Choroid plexus epithelial cell (primary cell): Measurements from ENCODE around the gene PASD1.

ENCODE experiments used
- DNase-seq: peaks from one replicate; pipeline ENCODE4 v3.0.0-alpha.2; 2010; ENCODE audit warnings: low read depth
- H3K4me3 ChIP-seq: 2 replicates; pipeline ENCODE4 v1.5.1; 2011; ENCODE audit warnings: low read depth, mild to moderate bottlenecking, control low read depth, low read length, moderate library complexity
- TF ChIP-seq, protein P1 (sequence below): conservative IDR thresholded peaks from 2 replicates; pipeline ENCODE4 v1.5.1; 2011; ENCODE audit warnings: low read depth, mild to moderate bottlenecking, control low read depth, inconsistent platforms, low read length, moderate library complexity

Gene PASD1

GRCh38 chrX:151633157-151633556, 69.7 kb downstream of the PASD1 start:
- TF ChIP-seq, protein P1, sequence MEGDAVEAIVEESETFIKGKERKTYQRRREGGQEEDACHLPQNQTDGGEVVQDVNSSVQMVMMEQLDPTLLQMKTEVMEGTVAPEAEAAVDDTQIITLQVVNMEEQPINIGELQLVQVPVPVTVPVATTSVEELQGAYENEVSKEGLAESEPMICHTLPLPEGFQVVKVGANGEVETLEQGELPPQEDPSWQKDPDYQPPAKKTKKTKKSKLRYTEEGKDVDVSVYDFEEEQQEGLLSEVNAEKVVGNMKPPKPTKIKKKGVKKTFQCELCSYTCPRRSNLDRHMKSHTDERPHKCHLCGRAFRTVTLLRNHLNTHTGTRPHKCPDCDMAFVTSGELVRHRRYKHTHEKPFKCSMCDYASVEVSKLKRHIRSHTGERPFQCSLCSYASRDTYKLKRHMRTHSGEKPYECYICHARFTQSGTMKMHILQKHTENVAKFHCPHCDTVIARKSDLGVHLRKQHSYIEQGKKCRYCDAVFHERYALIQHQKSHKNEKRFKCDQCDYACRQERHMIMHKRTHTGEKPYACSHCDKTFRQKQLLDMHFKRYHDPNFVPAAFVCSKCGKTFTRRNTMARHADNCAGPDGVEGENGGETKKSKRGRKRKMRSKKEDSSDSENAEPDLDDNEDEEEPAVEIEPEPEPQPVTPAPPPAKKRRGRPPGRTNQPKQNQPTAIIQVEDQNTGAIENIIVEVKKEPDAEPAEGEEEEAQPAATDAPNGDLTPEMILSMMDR: no peak
- DNase-seq: no peak
- H3K4me3 ChIP-seq: no peak overlapping the region

GRCh38 chrX:151634937-151635336, 71.5 kb downstream of the PASD1 start:
- TF ChIP-seq, protein P1: no peak
- no peak overlapping the region for H3K4me3 ChIP-seq
- DNase-seq: no peak

DNA sequence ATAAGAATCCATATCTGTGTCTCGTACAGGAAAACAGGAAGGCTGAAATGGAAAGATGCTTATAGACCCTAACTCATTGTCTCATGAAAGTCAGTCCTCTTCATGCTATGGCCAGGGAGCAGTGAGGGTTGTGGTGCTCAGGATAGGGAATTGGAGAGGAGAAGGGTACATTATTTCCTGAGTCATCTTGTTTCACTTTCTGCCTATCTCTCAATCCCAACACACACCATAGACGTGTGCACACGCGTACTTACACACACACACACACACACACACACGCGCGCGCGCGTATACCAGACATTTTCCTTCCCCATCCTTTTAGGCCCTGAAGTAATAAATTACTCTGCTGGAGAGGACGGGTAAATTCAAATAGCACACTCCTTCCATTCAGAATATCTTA, 78.1 kb downstream of the PASD1 start:
- TF ChIP-seq, protein P1: no peak
- no peak for DNase-seq
- H3K4me3 ChIP-seq: no peak overlapping the region

- TF ChIP-seq, protein P1: no peak
- H3K4me3 ChIP-seq: no peak overlapping the region
- DNase-seq: no peak
Observed at GRCh38 chrX:151675121-151675746, 111.8 kb downstream of the PASD1 start.

- TF ChIP-seq, protein P1: no peak
- H3K4me3 ChIP-seq: no peak overlapping the region
- no peak for DNase-seq
Observed at GRCh38 chrX:151676196-151676595, 112.7 kb downstream of the PASD1 start.

GRCh38 chrX:151679798-151680402, 116.4 kb downstream of the PASD1 start:
- H3K4me3 ChIP-seq: no peak overlapping the region
- TF ChIP-seq, protein P1: no peak
- DNase-seq: no peak

- no peak overlapping the region for H3K4me3 ChIP-seq
- peak; percentile 39 for DNase-seq
- TF ChIP-seq, protein P1: peak; percentile 64
Observed at GRCh38 chrX:151680805-151681204, 117.3 kb downstream of the PASD1 start.
